GM19455 (cell line): ENCODE results near the gene FAM216A.
"Not testable (repeated sequence)": the region's sequence is repeated elsewhere in the genome, so short reads cannot be mapped to it uniquely, and the experiment has no call there.

Experiments used
- ATAC-seq: cut with Tn5 transposase; IDR thresholded peaks from one replicate; pipeline ENCODE4 v1.9.1; 2021; ENCODE audit not compliant: unreplicated experiment

FAM216A gene

DNA sequence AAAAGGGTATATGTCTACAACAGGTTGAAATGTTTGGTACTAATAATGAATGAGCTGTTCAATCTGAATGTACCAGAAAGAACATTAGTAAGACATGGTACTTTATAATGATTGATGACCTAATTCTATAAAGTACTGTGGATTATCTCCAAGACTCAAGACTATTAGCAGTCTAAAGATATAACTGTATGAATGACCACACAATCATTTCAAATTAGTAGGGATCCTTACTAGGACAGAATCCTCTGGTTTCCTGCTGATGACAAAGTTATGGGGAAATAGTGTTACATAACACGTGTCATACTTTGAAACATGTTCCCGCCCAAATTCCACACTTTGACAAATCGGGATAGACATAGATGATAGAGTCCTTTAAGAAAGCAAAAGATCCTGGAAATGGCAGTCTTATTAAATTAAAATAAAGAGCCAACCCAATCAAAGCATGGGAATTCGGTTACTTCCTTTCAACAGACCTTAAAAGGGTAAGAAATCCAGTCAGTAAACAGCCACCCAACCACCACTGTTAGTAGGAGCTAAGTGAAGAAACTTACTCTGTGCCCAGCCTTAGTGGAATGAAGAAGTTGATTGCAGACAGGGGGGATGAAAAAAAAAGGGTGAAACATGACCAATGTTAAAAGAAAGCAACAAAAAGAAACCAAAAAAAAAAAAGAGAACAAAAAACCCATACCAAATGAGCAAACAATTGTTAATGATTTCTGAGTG lies 30.5 kb downstream of the FAM216A start:
- ATAC-seq, result no peak

DNA sequence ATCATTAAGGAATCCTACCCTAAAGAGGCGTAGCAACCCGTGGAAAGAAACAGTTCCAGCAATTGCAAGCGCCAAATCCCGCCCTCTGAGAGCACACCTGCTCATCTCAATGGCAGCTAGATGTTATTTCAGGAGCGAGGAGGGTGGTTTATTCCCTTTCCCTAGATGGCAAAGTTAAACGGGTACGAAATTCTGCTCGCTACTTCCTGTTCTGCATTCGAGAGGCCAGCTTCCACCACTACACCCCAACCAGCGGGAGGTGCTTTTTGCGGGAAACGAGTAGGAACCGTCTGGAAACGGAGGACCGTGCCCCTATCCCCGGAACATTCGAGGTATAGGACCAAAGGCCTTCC lies 32.7 kb downstream of the FAM216A start:
- peak; percentile 14 for ATAC-seq

DNA sequence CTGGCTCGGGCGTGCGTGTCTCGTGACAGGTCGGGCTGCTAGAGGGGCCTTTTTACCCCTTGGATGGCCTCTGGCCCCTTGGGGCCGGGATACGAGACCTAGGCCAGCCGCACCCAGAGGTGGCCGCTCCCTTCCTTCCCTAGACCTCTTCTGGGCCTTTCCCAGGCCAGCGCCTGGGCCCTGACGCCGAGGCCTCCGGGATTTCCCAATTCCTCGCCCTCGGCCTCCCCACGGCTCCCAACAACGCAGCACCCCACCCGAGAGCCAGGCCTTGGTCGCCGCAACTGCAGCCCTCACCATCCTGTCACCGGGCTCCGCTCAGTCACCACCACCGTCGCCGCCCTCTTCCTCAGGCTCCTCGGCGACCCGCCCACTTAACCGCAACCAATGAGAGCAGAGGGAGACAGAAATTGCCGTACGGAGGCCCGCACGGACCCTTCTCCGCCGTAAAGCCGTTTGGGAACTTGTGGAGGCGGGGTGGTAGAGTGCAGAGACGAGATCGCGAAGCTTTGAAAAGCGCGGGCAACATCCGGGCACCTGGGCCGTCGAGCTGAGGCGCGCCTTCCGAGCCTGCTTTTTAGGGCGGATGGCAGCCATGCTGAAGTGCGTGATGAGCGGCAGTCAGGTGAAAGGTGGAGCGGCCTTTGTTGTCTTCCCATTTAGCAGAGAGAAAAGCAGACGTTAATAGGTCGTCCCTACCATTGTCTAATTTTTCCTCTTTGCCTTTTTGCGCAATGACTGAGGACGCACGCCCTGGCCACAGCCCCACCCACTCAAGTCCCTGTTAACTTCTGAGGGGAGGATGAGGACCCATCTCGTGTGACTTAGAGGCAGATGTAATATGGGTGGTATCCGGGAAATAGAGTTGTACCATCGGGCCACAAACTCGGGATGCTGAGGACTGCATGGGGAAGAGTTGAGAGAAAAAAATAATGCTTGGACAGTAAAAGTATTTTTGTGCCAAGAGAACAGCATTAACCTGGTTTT lies 33.4 kb downstream of the FAM216A start, which contains the start of the genes RAD9B and VPS29:
TSS of gene RAD9B (plus strand) at position 580 of the 987 bp plus-strand sequence. CDS start at position 587, 7 bp downstream.
TSS of gene VPS29 (minus strand) at position 360 of the 987 bp plus-strand sequence. CDS start at position 300, 60 bp downstream.
- peak; percentile 93 for ATAC-seq

DNA sequence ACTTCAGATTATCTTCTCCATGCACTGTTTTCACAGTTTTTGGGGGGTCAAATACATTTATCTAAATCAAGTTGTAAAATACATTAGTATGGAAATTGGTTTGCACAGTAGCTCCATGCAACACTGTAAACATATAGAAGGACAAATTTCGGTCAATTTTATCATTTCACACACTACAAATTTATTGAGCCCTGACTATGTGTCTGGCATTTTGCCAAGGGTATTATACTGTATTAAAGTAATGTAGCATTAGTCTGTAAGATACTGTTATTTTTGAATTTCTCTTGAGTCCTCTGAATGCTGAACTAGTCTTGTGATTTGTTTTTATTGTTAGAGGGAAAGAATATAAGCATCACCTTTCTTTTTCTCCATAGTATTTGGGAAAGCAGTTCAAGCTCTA lies 34.8 kb downstream of the FAM216A start:
- ATAC-seq, result no peak

DNA sequence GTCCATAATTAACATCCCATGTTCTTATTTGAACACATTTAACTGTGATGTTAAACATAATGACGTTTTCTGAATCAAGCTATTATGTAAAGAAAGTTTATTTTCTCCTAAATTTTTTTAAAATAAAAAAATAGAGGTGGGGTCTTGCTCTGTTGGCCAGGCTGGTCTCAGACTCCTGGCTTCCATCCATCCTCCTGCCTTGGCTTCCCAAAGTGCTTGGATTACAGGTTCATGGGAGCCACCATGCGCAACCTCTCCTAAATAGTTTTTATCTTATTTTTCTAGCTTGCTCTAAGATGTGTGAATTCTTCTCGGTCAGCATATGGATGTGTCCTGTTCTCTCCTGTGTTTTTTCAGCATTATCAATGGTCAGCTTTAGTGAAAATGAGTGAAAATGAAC lies 36.7 kb downstream of the FAM216A start:
- no peak for ATAC-seq

DNA sequence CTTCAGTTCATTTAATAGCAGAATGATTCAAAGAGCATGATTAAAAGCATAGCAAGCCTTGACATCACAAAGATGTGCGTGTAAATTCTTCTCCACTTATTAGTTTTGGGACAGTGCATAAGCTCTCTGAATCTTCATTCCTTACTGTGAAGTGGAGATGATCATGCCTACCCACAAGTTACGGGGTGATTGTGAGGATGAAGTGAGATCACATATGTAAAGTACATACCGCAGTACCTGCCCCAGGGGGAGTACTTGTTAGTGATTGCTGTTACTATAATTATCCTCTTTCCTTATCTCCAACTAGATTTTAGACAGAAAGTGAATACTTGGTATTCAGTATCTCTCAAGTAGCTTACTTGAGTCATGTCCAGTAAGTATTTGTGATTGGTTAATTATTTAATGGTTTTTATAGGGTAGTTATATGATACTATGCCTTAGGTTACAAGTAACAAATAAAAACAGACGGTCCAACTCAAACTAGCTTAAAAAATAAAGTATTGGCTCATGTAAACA lies 39.5 kb downstream of the FAM216A start:
- no peak for ATAC-seq

DNA sequence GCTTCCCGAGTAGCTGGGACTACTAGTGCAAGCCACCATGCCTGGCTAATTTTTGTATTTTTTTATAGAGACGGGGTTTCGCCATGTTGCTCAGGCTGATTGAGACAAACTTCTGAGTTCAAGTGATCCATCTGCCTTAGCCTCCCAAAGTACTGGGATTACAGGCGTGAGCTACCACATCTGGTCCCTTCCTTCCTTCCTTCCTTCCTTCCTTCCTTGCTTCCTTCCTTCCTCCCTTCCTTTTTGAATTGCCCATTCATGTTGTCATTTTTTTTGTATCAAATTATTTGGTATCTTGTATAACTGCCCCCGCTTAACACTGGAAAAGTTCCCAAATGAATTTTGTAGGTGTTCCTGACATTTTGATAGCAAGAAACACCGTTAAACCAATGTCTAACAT lies 45.2 kb downstream of the FAM216A start:
- no peak for ATAC-seq

DNA sequence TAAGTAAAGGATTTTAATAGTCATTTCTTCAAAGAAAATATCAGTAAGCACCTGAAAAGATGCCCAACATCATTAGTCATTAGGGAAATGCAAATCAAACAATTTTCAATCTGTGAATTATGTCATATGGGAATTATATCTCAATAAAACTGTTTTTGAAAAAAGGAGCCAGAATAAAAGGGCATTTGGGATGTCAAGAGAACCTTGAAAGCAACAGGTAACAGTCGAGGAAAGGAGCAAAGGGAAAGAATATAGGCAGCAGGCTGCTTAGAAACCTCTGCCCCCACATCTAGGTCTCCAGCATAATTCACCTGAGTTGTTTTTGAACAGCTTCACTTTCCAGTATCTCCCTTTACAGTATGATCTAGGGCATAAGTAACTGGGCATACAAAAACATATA lies 45.7 kb downstream of the FAM216A start:
- ATAC-seq, result no peak

DNA sequence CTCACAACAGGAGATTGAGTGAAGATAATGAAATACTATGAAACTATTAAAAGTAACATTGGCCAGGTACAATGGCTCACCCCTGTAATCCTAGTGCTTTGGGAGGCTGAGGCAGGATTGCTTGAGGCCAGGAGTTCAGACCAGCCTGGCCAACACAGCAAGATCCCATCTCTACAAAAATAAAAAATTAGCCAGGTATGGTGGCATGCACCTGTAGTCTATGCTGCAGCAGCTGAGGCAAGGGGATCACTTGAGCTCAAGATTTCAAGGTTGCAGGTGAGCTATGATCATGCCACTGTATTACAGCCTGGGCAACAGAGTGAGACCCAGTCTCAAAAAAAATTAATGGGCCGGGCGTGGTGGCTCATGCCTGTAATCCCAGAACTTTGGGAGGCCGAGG lies 48.4 kb downstream of the FAM216A start:
- ATAC-seq, result no peak

DNA sequence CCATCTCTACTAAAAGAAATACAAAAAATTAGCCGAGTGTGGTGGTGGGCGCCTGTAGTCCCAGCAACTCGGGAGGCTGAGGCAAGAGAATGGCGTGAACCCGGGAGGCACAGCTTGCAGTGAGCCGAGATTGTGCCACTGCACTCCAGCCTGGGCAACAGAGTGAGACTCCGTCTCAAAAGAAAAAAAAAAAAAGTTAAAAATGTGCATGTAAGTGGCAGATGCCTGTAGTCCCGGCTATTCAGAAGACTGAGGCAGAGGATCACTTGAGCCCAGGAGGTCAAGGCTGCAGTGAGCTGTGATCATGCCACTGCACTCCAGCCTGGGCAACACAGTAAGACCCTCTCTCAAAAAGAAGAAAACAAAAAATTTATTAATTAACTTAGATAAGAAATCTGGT lies 49.4 kb downstream of the FAM216A start:
- ATAC-seq, result not testable (repeated sequence)

DNA sequence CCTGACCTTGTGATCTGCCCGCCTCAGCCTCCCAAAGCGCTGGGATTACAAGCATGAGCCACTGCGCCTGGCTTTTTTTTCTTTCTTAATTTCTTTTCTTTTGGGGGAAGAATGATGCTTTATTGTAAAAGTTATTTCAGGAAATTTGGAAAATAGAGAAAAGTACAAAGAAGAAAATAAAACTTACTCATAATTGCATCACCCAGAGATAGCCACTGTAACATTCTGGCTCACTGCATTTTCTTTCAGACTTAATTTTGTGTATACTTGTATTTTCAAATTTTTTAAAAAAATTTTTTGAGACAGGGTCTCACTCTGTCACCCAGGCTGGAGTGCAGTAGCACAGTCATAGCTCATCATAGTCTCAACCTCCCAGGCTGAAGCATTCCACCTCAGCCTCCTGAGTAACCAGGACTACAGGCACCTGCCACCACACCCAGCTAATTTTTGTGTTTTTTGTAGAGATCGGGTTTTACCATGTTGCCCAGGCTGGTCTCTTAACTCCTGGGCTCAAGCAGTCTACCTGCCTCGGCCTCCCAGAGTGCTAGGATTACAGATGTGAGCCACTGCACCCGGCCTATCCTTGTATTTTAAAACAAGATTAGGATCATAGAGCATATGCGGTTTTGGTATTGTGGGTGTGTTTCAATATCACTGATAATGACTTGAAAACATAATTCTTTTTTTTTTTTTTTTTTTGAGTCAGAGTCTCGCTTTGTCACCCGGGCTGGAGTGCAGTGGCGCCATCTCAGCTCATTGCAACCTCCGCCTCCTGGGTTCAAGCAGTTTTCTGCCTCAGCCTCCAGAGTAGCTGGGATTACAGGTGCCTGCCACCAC lies 52.4 kb downstream of the FAM216A start:
- ATAC-seq, result not testable (repeated sequence)

DNA sequence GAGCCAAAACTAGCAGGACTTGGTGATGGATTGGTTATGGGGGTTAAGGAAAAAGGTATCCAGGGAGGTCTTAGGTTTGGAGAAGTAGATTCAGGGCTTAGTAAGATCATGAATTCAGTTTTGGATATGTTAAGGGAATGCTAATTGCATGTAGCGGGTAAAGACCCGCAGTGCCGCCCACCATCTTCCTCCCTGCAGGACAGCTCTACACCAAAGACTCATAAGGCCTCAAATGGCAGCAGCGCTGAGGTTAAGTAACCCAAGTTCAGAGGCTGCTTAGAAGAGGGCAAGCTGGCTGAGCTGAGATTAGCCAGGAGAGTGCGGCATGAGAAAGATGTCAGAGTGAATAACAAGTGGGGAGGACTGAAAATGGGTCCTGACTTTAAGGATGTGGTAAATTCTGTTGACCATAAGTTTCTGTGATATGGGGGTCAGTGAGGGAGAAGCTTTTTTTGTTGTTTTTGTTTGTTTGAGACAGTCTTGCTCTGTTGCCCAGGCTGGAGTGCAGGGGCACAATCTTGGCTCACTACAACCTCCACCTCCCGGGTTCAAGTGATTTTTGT lies 59.7 kb downstream of the FAM216A start:
- ATAC-seq, result no peak

DNA sequence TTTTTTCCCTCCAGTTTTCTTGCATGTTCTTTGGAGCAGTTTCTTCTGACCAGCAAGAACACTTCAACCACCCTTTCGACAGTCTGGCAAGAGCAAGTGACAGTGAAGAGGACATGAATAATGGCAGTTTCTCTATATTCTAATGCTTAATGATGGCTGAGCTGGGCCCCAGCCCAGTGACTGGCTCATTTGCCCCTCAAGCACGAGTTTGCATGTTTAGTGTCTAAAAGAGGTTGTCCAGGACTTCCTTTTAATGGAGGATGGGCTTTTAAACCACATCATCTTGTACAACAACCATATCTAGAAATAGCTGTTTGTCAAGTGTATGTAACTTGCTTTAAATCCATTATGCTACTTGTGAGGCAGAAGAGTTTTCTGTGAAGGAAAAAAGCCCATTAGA lies 61.9 kb downstream of the FAM216A start:
- no peak for ATAC-seq

DNA sequence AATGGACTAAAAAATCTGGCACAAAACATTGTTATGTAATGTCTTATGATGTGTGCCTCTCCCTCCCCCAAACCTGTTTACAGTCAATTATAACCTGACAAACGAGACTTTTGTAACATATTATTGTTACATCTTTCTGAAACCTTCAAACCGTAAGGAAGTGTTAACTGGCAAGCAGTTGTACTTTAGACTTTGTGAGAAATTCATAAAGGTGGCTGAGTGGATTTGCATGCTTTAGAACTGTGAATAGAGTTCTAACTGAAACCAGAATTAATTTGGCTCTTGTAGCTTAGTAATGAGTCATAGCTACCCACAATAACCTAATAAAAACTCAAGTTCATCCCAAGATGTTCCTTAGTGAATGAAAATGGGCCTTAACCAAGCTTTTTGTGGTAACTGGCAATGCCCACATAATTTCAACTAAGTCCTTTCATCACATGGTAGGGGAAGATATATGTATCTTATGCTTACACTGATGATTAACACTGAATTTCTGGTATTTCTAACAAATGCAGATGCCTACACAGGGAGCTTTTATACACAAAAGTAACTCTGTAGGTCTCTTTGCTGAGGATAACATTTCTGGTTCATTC lies 63.2 kb downstream of the FAM216A start:
- ATAC-seq, result peak; percentile 78

DNA sequence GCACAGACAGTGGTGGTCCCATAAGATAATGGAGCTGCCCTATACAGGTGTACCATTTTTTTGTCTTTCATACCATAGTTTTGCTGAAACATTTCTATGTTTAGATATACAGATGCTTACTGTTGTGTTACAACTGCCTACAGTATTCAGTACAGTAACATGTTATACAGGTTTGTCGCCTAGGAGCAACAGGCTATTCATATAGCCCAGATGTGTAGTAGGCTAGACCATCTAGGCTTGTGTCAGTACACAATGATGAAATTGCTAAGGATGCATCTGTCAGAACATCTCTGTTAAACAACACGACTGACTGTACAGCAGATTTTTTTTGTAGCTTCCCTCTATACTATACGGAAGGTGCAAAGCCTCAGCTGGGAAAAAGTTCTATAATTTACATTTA lies 64.0 kb downstream of the FAM216A start:
- ATAC-seq, result no peak

DNA sequence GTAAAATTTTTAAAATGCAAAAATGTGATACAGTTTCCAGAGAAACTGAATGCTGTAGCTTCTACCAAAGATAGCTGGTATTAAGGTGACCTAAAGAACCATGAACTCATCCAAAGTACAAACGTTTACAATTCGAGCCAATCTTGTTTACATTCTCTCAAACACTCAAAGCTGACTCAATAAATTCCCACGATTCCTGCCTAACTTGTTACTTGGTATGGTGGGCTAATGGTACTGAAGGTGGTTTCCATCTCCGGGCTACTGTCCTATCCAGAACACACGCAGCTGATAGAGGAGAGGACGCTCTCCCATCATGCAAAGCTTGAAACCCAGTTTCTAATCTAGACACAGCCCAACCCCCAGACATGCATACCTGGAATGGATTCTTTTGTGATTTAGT lies 65.0 kb downstream of the FAM216A start:
- no peak for ATAC-seq

DNA sequence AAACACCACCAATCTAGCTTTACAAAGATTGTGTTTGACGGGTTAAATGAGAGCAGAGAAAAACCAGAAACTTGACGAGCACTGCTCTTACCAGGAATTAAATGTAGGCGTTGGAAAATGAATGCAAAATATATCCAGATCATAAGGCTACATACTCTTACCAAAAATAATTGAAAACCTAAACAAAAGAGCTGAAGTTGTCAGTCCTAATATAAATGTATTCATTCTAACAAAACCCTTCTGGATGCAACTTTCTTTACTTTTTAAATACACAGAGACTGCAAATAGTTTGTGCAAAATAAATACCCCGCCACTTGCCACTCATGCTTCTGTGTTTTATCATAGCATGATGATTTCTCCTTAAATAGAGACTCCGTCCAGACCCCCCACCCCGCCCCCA lies 66.2 kb downstream of the FAM216A start:
- no peak for ATAC-seq

DNA sequence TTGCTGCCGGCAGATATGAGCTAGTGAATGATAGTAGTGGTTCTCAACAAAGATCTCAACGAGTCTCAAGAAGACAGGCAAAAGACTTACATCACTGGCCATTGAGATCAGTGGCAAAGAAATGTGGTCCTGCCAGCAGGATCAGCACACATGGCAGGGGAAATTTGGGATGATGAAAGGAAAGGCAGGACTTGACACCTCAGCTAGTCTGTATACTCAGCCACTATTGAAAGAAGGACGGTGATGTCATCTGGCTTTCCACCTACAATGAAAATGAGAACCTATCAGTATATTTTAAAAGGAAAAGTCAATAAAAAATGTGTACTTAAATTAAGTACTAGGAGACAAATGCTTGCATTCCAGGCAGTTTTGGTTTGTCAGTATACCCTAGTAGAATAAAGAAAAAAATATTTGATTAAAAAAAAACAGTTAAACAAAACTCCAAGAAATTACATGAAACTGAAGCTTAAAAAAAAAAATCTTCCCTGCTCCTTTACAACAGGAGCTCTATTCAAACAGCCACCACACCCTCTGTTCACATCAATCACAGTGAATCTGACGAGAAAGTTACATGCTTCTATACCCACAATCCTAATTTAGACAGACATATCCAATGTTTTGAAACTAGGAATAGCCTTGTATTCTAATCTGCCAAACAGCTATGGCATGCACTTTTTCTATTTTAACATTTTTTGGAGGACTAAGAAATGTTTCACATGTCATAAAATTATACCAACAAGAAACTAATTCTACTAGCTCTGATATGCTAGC lies 68.4 kb downstream of the FAM216A start:
- no peak for ATAC-seq
